K562 (cell line): ENCODE measurements around the gene TANC1. TPM values are rescaled to one million over a fixed set of nuclear protein-coding genes. Genes with fewer than 3 reads are reported as not detected.
A peak's percentile ranks its signal among the peaks of the same experiment; 100 is the strongest.

Experiments
- ARID2 ChIP-seq: fragments of 450-650 bp; IDR thresholded peaks from 2 replicates; pipeline ENCODE4 v1.6.1; 2017; ENCODE audit warnings: antibody characterized with exemption, mild to moderate bottlenecking
- BCOR ChIP-seq: fragments of 450-650 bp; IDR thresholded peaks from 2 replicates; pipeline ENCODE4 v1.6.1; 2016
- CBFA2T2 ChIP-seq: fragments of 450-650 bp; conservative IDR thresholded peaks from 2 replicates; pipeline ENCODE4 v1.6.1; 2017; ENCODE audit warnings: mild to moderate bottlenecking
- FOXP1 ChIP-seq: sonication (generic); formaldehyde crosslinking; IDR thresholded peaks from 2 replicates; pipeline ENCODE4 v1.8.0; 2022; ENCODE audit warnings: mild to moderate bottlenecking, missing genetic modification reagents
- HNRNPL ChIP-seq: fragments of 200-400 bp; formaldehyde crosslinking; IDR thresholded peaks from 2 replicates; pipeline ENCODE4 v1.6.1; 2017; ENCODE audit warnings: low read depth, mild to moderate bottlenecking, low read length
- IRF2 ChIP-seq: sonication (generic); formaldehyde crosslinking; IDR thresholded peaks from 2 replicates; pipeline ENCODE4 v1.8.1; 2022; ENCODE audit warnings: mild to moderate bottlenecking, missing genetic modification reagents
- KDM1A ChIP-seq, 2 experiments: fragments of 450-650 bp; IDR thresholded peaks; 2 replicates each; pipeline ENCODE4 v1.6.1; 2016; ENCODE audit warnings: mild to moderate bottlenecking in 2 of 2
- KLF1 ChIP-seq: fragments of 450-650 bp; IDR thresholded peaks from 2 replicates; pipeline ENCODE4 v1.6.1; 2016; ENCODE audit warnings: missing genetic modification characterization, missing compliant biosample characterization
- MAZ ChIP-seq, 2 experiments: fragments of 450-650 bp in 1 of 2; sonication (generic) in 1 of 2; formaldehyde crosslinking; IDR thresholded peaks in 1 of 2; conservative IDR thresholded peaks in 1 of 2; 2 replicates each; pipeline versions ENCODE4 v1.4.0 to v1.5.0; 2020; ENCODE audit warnings: mild to moderate bottlenecking in 1 of 2, missing genetic modification reagents in 1 of 2
- MYNN ChIP-seq, 2 experiments: sonication (generic); formaldehyde crosslinking in 1 of 2; IDR thresholded peaks; 2 replicates each; pipeline versions ENCODE4 v1.5.0 to v1.6.1; 2016 to 2020; ENCODE audit warnings: antibody characterized with exemption in 1 of 2, missing genetic modification reagents in 1 of 2
- NCOA6 ChIP-seq: fragments of 450-650 bp; IDR thresholded peaks from 2 replicates; pipeline ENCODE4 v1.6.1; 2017; ENCODE audit warnings: mild to moderate bottlenecking
- NFE2L1 ChIP-seq: fragments of 450-650 bp; IDR thresholded peaks from 2 replicates; pipeline ENCODE4 v1.6.1; 2016; ENCODE audit warnings: missing genetic modification characterization, low read depth, mild to moderate bottlenecking, missing compliant biosample characterization, moderate library complexity, borderline replicate concordance
- PCBP2 ChIP-seq: fragments of 200-400 bp; formaldehyde crosslinking; IDR thresholded peaks from 2 replicates; pipeline ENCODE4 v1.6.1; 2018; ENCODE audit warnings: low read length, low read depth, mild to moderate bottlenecking, moderate library complexity; ENCODE audit not compliant: poor library complexity, severe bottlenecking
- POLR2AphosphoS5 ChIP-seq: IDR thresholded peaks from 2 replicates; pipeline ENCODE4 v1.6.1; 2011; ENCODE audit warnings: mild to moderate bottlenecking, low read depth, low read length, moderate library complexity; ENCODE audit not compliant: control insufficient read depth, insufficient read depth
- RAD21 ChIP-seq, 2 experiments: fragments of 250-450 bp in 1 of 2; fragments of 450-650 bp in 1 of 2; sonication (Bioruptor Pico) in 1 of 2; formaldehyde crosslinking in 1 of 2; IDR thresholded peaks in 1 of 2; conservative IDR thresholded peaks in 1 of 2; 2 replicates each; pipeline versions ENCODE4 v1.4.0 to v1.8.0; 2020 to 2022; ENCODE audit warnings: mild to moderate bottlenecking in 2 of 2, moderate library complexity in 1 of 2
- RFX1 ChIP-seq: fragments of 450-650 bp; IDR thresholded peaks from 2 replicates; pipeline ENCODE4 v1.6.1; 2016; ENCODE audit warnings: mild to moderate bottlenecking, moderate library complexity
- ZC3H11A ChIP-seq: IDR thresholded peaks from 2 replicates; pipeline ENCODE4 v1.6.1; 2012; ENCODE audit warnings: low read depth, low read length, improper control_type of control experiment
- ZC3H4 ChIP-seq: sonication (generic); formaldehyde crosslinking; IDR thresholded peaks from 2 replicates; pipeline ENCODE4 v1.9.0; 2021; ENCODE audit warnings: missing genetic modification reagents, borderline replicate concordance
- polyA plus RNA-seq, 8 experiments: library from polyadenylated mRNA; depleted of rRNA in 4 of 8; stranded (reverse) in 5 of 8; unstranded in 3 of 8; fragments of >200 nt; fragmentation: Nextera tagmentation in 2 of 8; fragmentation: Illumina TruSeq in 1 of 8; extraction: Ambion mirVana in 2 of 8; extraction: Trizol in 1 of 8; gene quantifications; 2 replicates each; pipeline versions ENCODE4 v1.2.1 to v1.2.3, GENCODE V29; 2011 to 2014; ENCODE audit warnings: inconsistent platforms in 1 of 8, missing spikeins in 1 of 8
- total RNA-seq, 7 experiments: library from RNA; depleted of rRNA in 6 of 7; stranded (reverse); fragments of >200 nt in 6 of 7; fragmentation: Illumina TruSeq in 2 of 7; extraction: Trizol in 2 of 7; gene quantifications; 2 replicates each; pipeline versions ENCODE4 v1.2.1 to v1.2.3, GENCODE V29; 2011 to 2021; ENCODE audit warnings: low replicate concordance in 1 of 7
- TF ChIP-seq, protein P1 (sequence below): fragments of 250-450 bp; sonication (Bioruptor Pico); IDR thresholded peaks from 2 replicates; pipeline ENCODE4 v1.4.0; 2020; ENCODE audit warnings: mild to moderate bottlenecking
- TF ChIP-seq, protein P2 (sequence below): sonication (generic); formaldehyde crosslinking; IDR thresholded peaks from 2 replicates; pipeline ENCODE4 v1.8.0; 2022; ENCODE audit warnings: missing genetic modification reagents, mild to moderate bottlenecking, moderate library complexity, borderline replicate concordance
- TF ChIP-seq, protein P3 (sequence below): sonication (generic); formaldehyde crosslinking; IDR thresholded peaks from 2 replicates; pipeline ENCODE4 v1.8.0; 2022; ENCODE audit warnings: mild to moderate bottlenecking, missing genetic modification reagents
- TF ChIP-seq, protein P4 (sequence below): fragments of 450-650 bp; IDR thresholded peaks from 2 replicates; pipeline ENCODE4 v1.6.1; 2017; ENCODE audit warnings: mild to moderate bottlenecking, moderate library complexity

TANC1 gene
- total and polyA plus RNA-seq, 9 of the 15 experiments (the other 6 are each of a cell fraction or from before 2014, with no cell fraction given): under 0.01 to 0.20 (median 0.07) TPM; not detected in 1

DNA sequence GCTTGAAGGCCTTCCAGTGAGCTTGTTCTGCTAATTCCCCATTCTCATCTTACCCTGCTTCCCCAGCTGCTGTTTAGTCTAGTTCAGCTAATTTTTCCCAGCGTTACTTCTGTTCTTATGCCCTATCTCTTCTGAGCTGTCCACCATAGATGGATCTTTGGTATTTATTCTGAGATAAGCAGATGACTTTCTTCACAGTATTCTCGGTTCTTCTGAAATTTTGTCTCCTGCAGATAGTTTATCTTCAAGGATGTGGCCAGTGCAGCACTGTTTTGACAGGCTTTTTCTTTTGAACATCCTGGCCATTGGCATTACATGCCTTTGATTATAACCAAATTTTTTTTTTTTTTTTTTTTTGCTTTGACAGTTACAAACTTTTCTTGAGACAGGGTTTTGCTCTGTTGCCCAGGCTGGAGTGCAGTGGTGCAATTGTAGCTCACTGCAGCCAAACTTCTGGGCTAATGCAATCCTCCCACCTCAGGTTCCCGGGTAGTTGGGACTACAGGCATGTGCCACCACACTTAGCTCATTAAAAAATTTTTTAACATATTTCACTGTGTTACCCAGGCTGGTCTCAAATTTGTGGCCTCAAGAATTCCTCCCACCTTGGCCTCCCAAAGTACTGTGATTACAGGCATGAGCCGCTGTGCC lies 183.8 kb downstream of the TANC1 start (continued):
- TF ChIP-seq ZC3H4 (CRISPR knock-in tag) (no peak), NFE2L1 (tag) (no peak), BCOR (peak; percentile 45; the same call in 1 of the 2 replicates), KDM1A (IDR thresholded peaks at IDR 0.05) (peak; percentile 22 to 62; a peak in 3 of 4 replicates), NCOA6 (no peak), POLR2AphosphoS5 (no peak), KLF1 (tag) (no peak), MAZ (CRISPR knock-in tag; conservative IDR thresholded peaks at IDR 0.05 in 1 of 2, IDR thresholded peaks at IDR 0.05 in 1 of 2) (0 out of 4 replicates have a peak, but pooled peaks of 1 of the 2 experiments have one; percentile 27), RAD21 (CRISPR knock-in tag; conservative IDR thresholded peaks at IDR 0.05 in 1 of 2, IDR thresholded peaks at IDR 0.05 in 1 of 2) (peak in 1 of 2 experiments; percentile 37; a peak in 2 of 4 replicates), FOXP1 (CRISPR knock-in tag) (no peak), HNRNPL (no peak), ZC3H11A (no peak), RFX1 (no peak), IRF2 (CRISPR knock-in tag) (no peak), MYNN (IDR thresholded peaks at IDR 0.05) (no peak), MYNN (CRISPR knock-in tag; IDR thresholded peaks at IDR 0.05) (no peak), CBFA2T2 (peak; percentile 91), ARID2 (no peak), PCBP2 (no peak)
- TF ChIP-seq, protein P1, sequence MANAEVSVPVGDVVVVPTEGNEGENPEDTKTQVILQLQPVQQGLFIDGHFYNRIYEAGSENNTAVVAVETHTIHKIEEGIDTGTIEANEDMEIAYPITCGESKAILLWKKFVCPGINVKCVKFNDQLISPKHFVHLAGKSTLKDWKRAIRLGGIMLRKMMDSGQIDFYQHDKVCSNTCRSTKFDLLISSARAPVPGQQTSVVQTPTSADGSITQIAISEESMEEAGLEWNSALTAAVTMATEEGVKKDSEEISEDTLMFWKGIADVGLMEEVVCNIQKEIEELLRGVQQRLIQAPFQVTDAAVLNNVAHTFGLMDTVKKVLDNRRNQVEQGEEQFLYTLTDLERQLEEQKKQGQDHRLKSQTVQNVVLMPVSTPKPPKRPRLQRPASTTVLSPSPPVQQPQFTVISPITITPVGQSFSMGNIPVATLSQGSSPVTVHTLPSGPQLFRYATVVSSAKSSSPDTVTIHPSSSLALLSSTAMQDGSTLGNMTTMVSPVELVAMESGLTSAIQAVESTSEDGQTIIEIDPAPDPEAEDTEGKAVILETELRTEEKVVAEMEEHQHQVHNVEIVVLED (CRISPR knock-in tag): no peak
- TF ChIP-seq, protein P2, sequence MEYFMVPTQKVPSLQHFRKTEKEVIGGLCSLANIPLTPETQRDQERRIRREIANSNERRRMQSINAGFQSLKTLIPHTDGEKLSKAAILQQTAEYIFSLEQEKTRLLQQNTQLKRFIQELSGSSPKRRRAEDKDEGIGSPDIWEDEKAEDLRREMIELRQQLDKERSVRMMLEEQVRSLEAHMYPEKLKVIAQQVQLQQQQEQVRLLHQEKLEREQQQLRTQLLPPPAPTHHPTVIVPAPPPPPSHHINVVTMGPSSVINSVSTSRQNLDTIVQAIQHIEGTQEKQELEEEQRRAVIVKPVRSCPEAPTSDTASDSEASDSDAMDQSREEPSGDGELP (CRISPR knock-in tag): no peak
- TF ChIP-seq, protein P3, sequence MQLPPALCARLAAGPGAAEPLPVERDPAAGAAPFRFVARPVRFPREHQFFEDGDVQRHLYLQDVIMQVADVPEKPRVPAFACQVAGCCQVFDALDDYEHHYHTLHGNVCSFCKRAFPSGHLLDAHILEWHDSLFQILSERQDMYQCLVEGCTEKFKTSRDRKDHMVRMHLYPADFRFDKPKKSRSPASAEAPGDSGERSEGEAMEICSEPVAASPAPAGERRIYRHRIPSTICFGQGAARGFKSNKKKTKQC (CRISPR knock-in tag): no peak
- TF ChIP-seq, protein P4, sequence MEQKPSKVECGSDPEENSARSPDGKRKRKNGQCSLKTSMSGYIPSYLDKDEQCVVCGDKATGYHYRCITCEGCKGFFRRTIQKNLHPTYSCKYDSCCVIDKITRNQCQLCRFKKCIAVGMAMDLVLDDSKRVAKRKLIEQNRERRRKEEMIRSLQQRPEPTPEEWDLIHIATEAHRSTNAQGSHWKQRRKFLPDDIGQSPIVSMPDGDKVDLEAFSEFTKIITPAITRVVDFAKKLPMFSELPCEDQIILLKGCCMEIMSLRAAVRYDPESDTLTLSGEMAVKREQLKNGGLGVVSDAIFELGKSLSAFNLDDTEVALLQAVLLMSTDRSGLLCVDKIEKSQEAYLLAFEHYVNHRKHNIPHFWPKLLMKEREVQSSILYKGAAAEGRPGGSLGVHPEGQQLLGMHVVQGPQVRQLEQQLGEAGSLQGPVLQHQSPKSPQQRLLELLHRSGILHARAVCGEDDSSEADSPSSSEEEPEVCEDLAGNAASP: no peak
